GM19463 (cell line): ENCODE data around the gene FANCE.
"Not testable (repeated sequence)": the region's sequence is repeated elsewhere in the genome, so short reads cannot be mapped to it uniquely, and the experiment has no call there.

Experiments used
- ATAC-seq: cut with Tn5 transposase; IDR thresholded peaks from one replicate; pipeline ENCODE4 v1.9.1; 2021; ENCODE audit warnings: mild to moderate bottlenecking, moderate library complexity; ENCODE audit not compliant: unreplicated experiment

The FANCE gene

DNA sequence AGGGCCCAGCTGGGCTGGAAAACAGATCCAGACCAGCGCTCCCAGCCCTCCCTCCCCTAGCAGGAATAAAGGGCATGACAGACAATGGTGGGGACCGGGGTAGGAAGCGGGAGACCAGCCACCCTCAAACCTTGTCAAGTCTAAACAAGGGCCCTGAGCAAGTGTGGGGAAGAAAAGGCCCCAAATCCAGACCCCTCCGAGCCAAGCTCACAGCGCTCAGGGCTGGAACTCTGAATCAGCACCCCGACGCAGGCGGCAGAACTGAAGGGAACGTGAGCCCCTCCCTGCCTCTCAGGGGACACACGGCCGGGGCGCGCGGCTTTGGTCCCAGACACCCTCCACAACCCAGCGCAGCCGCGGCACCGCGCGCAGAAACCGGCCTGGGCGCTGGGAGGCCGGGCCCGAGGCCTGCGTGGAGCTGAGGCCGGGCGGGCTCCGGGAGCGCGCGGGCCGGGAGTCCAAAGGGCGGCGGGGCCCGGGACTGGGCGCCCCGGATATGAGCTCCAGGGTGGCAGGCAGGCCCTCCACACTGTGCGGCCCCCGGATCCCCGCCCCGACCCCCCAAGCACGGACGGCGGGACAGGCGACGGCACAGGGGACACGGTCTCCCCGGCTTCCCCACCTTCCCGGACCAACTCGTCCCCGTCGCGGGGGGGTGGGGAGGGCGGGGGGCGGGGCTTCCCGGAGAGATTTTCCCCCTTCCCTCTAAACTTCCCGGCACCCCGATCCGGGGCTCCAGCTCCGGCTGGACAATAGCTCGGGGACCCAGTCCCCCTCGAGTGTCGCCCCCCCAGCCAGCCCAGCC is 44.1 kb downstream of the FANCE start:
- no peak for ATAC-seq

DNA sequence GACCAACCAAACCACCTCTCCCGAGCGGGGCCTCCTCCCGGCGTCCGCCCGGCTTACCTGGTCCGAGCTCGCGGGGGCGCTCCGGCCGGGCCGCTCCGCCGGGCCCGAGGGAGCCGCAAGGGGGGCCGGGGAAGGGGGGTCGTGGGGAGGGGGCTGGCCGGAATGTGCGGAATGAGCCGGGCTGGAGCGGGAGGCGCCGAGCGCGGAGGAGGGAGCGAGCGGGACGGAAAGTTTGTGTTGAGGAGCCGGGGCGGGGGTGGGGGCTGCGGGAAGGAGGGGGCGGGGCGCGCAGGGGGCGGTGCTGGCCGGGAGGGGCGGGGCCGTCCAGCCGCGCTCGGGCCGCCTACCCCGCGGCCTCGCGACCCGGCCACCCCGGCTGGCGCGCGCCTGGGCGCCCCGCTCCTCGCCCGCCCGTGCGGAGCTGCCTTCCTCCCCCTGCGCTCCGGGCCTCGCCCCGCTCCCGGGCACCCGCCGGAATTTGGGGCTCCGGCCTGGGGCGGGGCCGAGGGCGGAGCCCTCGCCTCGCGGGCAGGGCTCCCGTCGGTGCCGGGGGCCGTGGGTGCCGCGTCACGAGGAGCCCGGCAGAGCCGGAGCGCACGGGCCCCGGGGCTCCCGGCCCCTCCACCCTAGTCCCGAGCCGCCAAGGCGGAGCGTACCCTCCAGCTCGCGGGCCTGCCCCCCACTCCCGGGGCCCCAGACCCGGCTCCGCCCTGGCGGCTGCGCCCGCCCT is 44.9 kb downstream of the FANCE start, which contains the start of gene TEAD3:
Gene TEAD3 (minus strand): TSS at position 239 of the 730 bp plus-strand sequence.
- ATAC-seq = peak; percentile 62

DNA sequence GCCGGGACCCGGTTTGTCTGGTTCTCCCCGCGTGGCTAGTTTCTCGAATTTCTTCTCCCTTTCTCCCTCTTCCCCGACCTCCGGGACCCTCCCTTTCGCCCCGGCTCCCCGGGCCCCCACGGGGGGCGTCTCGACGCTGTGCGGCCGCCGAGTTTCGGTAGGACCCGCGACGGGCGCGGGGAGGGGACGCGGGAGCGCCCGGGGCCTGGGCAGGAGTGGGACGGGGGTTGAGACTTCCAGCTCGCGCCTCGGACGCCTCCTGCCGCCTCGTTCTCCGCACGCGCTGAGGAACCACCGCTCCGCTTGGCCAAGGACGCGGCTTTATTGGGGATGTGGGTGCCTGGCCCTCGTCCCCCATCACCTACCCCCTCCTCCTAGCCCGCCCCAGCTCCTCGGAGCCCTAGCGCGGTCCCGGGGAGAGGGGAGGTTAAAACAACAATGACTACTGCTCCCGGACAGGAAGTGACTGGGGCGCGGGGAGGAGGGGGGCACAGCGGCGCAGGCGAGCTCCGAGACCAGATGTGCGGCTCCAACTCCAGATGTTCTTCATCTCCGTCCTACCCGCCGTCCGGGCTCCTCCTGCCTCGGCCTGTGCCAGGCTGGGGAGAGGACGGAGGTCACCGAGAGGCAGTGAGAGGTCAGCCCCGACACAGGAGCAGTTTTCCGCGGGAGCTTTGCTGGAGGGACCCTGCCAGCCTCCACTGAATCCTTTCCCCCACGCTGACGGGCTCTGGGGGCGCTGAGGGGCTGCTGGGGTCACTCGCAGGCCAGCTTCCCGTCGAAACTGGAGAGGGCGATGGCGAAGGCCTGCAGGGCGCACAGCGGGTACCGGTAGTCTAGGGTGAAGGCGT is 45.7 kb downstream of the FANCE start:
- no peak for ATAC-seq

DNA sequence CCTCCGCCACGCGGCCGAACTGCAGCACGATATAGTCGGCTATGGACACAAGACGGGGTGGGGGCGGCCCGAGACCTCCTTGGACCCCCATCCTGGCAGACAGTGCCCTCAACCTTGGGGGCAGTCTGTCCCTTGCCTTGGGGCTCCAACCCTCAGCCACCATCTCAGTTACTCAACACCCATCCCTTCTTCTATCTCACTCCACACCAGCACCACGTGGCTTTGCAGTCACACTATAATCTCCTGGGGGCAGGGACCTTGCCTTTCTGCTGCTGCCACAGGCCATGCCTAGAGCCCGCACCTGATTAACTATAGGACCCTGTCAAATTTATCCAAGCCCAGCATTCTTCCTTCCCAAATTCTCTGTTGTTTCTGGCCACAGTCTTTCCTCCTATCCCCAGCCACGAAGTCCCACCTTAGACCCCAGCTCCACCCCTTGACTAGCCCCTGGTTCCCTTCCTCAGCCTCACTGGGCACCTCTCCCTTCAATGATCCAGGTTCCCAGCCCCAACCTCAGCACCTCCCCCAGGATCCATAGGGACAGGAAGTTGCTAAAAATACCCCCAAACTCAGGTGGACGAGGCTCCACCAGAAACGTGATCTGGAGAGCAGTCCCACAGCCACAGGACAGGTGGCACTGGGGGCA is 46.4 kb downstream of the FANCE start:
- ATAC-seq = no peak

DNA sequence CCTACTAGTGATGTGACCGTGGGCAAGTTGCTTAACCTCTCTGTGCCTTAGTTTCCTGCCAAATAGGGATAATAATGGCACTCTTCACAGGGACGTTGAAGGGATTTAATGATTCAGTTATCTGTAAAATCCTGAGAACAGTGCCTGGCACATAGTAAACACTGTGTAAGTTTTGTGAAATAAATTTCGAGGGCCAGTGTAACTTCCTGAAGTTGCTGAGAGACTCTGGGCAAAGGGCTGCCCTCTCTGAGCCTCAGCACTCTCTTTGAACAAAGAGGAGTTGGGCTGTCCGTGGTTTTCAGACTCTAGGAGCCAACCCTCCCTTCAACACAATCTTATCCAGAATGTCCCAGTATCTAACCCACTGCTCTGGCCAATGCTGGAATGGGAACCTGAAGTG is 47.2 kb downstream of the FANCE start:
- no peak for ATAC-seq

DNA sequence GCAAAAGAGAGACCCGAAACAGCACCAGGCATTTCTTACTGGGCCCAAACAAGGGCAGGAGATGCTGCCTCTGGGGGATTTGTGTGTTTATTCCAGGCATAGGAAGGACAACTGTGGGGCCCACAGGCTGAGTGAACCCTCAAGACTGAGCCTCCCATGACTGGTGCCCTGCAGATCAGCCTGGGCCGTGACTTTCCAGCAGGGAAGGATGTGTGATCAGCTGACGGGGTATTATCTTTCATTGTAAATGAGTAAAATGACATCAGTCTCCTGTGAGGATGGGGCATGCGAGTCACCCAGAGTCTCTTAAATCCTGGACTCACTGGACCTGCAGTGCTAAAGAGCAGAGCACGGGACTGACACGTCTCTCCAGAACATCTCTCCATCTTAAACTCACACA is 48.6 kb downstream of the FANCE start:
- no peak for ATAC-seq

DNA sequence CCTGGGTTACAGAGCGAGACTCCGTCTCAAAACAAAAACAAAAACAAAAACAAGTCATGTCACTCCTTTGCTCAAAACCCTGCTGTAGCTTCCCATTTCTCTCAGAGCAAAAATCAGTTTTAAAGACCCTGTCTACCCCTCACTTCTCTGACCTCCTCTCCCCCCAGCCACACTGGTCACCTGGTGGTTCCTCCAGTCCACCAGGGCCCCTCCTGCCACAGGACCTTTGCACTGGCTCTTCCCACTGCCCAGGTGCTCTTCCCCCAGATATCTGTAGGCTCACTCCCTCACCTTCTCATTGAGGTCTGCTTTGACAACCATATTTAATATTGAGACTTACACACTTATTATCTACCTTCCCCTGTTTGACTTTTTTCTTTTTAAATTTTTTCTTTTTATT is 49.6 kb downstream of the FANCE start:
- no peak for ATAC-seq

DNA sequence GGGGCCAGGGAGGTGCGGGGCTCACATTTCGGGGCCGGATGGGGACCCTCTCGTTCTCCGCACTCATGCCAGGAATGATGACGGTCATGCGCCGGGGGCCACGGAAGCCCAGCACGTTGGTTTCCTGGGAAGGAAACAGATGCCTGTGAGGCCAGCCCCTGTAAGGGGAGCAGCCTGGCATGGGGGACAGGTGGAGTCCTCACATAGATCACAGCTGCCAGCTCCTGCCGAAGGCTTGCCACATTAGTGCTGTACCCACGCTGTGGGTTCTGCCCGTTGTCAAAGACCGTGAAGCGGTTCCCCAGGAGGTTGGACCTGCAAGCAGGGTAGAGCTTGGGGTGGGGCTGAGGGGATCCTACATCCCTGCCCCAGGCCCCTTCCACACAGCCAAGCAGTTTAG is 51.4 kb downstream of the FANCE start:
- ATAC-seq = no peak

DNA sequence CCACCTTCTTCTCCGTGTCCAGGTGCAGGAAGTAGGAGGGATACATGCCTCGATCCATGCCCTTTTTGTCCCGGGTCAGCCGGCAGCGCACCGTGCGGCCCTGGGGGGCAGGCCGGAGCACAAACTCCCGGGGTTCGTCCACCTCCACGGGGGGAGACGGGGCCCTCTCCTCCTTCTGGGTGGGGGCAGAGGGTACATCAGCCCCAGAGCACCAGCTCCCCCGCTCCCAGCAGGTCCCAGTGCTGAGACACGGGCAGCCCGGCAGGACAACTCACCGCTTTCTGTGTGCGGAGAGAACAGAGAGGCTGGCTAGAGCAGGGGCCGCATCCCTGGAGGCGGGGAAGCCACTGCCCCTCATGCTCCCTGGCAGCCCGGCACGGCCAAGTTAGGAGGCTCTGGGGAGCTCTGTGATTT is 53.9 kb downstream of the FANCE start:
- no peak for ATAC-seq

DNA sequence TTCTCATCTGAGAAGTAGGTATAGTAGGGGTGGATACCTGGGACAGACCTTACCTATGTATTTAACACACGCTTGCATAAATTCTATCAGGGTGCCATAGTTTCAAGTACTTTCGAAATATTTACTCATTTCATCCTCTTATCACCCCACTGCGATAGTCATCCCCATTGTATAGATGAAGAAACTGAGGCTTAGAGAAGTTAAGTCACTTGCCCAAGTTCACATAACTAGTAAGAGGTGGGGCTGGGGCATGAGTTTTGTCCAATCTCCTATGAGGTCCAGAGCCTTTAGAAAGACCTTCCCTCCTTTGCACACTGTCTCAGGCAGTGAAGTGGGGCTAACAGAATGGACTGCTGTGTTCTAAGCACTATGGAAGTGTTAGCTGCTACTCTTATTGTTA is 54.4 kb downstream of the FANCE start:
- no peak for ATAC-seq

DNA sequence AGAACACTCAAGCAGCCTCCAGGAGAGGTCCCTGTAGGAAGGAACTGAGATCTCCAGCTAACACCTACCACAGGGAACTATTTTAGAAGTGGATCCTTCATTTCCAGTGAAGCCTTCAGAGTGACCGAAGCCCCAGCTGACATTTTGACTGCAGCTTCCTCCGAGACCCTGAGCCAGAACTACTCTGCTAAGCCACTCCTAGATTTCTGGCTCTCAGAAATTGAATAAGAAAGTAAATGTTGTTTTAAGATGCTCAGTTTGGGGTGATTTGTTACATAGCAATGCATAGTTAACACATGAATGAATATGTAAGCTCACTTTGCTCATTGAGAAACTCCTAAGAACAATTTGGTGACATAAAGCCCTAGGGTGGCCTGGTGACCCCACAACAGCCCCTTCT is 55.1 kb downstream of the FANCE start:
- no peak for ATAC-seq

DNA sequence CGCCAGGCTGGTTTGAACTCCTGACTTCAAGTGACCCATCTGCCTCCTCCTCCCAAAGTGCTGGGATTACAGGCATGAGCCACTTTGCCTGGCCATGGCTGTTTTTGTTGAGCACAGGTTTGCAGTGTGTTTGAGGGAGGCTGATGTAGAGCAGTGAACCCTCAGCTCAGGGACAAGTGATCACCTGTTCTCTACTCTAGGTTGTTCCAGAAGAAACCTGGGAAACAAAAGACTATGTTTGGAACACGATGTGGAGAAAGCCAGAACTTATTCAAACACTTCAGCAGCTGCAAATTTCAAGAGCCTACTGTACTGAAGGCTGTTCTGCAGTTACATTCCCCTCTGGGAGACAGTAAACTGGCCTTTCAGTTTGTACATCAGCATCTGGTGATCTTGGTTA is 55.9 kb downstream of the FANCE start:
- no peak for ATAC-seq

DNA sequence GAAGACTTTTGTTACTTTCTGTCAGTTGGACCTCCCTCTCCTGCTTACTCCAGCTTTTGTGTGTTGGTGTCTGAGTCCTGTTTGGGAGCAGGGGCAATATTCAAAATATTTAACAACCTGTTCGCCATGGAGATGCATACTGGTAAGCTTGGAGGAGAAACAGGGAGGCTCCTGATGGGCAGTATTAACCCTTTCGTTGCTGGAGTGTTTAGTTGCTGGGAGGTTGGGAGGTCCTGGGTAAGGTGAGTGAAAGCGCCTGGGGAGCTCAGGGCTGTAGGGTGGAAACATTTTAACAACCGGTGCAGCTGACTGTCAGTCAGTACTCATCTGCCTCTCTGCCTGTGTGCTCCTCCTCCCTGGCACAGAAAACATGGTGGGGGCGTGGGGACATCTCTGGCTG is 56.4 kb downstream of the FANCE start:
- no peak for ATAC-seq

DNA sequence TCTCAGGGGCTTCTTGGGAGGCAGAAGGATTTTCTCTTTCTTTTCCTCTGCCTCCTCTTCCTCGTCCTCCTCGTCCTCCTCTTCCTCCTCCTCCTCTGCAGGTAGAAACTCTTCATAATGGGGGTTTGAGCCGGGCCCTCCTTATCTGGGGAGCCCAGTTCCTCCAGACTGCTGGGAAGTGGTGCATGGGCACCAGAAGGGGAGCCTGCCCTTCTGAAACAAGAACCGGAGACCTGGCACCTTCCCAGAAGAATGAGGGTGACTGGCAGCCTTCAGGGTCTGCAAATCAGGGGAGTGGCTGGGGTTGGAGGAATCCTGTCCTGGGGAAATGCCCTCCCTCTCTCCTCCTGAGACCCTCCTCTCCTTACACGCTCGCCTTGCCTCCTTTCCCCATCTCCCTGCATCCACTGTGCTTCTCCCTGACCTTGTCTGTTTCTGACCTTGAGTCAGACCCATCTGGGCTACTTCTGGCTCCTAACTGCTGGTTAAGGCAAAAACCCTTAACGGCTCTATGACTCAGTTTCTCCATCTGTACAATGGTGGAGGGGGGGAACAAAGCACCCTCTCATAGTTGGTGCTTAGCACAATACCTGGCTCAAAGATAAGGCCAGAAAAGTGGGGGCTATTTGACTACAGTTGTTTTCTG is 58.9 kb downstream of the FANCE start:
- ATAC-seq = no peak

DNA sequence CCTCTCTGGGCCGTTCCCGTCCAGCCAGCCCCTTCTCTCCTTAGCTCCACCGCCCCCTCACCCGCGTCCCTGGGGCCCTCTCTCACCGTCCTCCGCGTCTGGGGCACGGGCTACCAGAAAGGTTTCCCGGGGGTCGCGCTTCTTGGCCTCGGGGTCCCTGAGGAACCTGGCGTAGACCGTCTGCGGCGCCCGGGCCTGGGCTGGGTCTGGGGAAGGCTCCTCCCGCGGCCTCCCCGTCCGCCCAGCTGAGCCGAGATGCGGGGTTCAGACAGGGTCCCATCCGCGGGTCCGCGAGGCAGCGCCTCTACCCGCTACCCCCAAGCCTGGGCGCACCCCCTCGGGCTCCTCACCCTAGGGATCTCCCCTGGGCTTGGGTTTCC is 59.4 kb downstream of the FANCE start:
- no peak for ATAC-seq

DNA sequence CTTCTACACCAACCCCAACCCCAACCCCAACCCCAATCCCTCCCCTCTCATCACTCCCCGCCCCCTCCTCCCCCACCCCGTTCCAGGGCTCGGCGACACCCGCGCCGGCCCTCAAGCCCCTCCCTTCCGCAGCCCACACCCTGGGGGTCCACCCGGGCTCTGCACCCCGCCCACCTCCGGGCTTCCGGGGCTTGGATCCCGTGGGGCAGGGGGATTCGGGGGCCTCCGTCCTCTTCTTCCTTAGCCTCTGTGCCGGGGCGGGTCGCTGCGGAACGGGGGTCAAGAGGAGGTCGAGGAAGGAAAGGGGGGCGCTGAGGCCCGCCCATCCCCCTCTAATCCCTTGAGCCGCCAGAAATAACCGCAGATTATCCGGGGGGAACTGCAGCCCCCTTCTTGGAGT is 59.9 kb downstream of the FANCE start:
- no peak for ATAC-seq

DNA sequence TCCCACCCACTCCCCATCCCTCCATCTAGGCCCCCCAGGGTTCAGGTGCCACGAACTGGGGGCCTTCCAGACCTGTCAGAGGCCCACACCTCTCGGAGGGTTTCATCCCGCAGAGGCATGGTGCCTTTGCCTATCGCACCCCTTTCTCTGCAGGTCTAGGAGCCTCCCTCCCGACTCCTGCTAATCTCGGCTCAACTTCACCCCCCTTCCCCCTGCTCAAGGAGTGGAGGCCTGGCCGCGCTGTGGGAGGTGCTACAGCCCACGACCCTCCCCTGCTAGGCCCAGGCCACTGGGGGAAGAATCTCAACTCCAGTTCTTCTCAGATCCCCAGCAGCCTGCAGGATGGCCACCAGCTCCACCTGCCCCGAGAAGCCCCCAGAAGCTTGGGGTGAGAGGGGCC is 60.6 kb downstream of the FANCE start, which contains the start of gene TULP1:
Gene TULP1 (minus strand): TSS at position 157 of the 400 bp plus-strand sequence. CDS start 38 bp downstream, at position 119.
- no peak for ATAC-seq

DNA sequence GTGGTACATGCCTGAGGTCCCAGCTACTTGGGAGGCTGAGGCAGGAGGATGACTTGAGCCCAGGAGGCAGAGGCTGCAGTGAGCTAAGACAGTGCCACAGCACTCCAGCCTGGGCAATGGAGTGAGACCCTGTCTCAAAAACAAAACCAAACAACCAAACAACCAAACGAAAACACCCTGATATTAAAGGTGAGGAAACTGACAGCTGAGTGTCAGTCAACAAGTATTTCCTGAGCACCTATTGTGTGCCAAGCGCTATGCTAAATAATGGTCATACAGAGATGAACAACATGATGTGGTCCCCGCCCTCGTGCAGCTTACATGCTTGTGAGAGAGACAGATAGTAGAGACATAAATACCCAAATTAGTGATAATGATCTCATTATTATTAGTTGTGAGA is 62.4 kb downstream of the FANCE start:
- ATAC-seq = no peak

DNA sequence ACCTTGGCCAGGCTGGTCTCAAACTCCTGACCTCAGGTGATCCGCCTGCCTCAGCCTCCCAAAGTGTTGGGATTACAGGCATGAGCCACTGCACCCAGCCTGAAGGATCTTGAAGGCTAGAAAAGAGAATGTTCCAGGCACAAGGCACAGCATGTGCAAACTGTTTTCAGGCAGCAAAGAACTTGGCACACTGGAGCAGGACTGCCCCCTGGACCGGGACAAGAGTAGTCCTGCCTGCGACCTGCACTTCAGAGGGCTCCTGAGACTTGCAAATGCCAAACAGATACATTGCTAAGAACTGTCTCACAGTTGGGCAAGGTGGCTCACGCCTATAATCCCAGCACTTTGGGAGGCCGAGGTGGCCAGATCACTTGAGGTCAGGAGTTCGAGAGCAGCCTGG is 63.8 kb downstream of the FANCE start:
- not testable (repeated sequence) for ATAC-seq
